HEK293 (cell line): ENCODE results near the gene RPS21.
A peak's percentile ranks its signal among the peaks of the same experiment; 100 is the strongest.

Experiments
- CTCF ChIA-PET: fragments of 350-600 bp; formaldehyde crosslinking; extraction: SDS; loops from one replicate; lab custom pipeline; 2021; ENCODE audit warnings: antibody characterized with exemption; lab: Yijun Ruan, JAX
- POLR2A ChIA-PET: fragments of 300-600 bp; formaldehyde crosslinking; extraction: SDS; loops from one replicate; lab custom pipeline; 2020; ENCODE audit warnings: antibody characterized with exemption, inconsistent platforms; lab: Yijun Ruan, JAX
- H3K27ac ChIP-seq: fragments of 200-500 bp; sonication (Bioruptor generic); 2 replicates; pipeline ENCODE4 v1.5.1; 2014; ENCODE audit warnings: low read depth, low read length, control low read depth, inconsistent platforms; ENCODE audit errors: extremely low read depth
- H3K36me3 ChIP-seq, 2 experiments: fragments of 200-500 bp in 1 of 2; sonication (Bioruptor generic) in 1 of 2; 1 replicate in 1 of 2; 2 replicates in 1 of 2; pipeline ENCODE4 v1.5.1; 2014 to 2017; ENCODE audit warnings: inconsistent platforms in 2 of 2, low read length in 2 of 2; ENCODE audit not compliant: control insufficient read depth in 2 of 2, insufficient read depth in 1 of 2
- H3K4me1 ChIP-seq: fragments of 200-500 bp; sonication (Bioruptor generic); 2 replicates; pipeline ENCODE4 v1.5.1; 2014; ENCODE audit warnings: mild to moderate bottlenecking, low read length, inconsistent platforms; ENCODE audit not compliant: control insufficient read depth, insufficient read depth
- H3K4me3 ChIP-seq: 2 replicates; pipeline ENCODE4 v1.5.1; 2011; ENCODE audit warnings: low read depth, mild to moderate bottlenecking, control low read depth, low read length, moderate library complexity
- H3K9me3 ChIP-seq: fragments of 200-500 bp; sonication (Bioruptor generic); 2 replicates; pipeline ENCODE4 v1.5.1; 2014; ENCODE audit warnings: low read depth, low read length, inconsistent platforms; ENCODE audit not compliant: control insufficient read depth, insufficient read depth
- GLIS1 ChIP-seq: fragments of 450-650 bp; formaldehyde crosslinking; IDR thresholded peaks from 2 replicates; pipeline ENCODE4 v1.5.1; 2016; ENCODE audit warnings: missing biosample characterization, missing genetic modification characterization
- GLIS2 ChIP-seq: fragments of 450-650 bp; formaldehyde crosslinking; IDR thresholded peaks from 2 replicates; pipeline ENCODE4 v1.5.1; 2016; ENCODE audit warnings: missing biosample characterization, missing genetic modification characterization
- HOXD13 ChIP-seq: sonication (generic); formaldehyde crosslinking; IDR thresholded peaks from 2 replicates; pipeline ENCODE4 v1.8.0; 2022; ENCODE audit warnings: missing genetic modification reagents, borderline replicate concordance
- KLF8 ChIP-seq: fragments of 450-650 bp; formaldehyde crosslinking; IDR thresholded peaks from 2 replicates; pipeline ENCODE4 v1.5.1; 2016; ENCODE audit warnings: missing biosample characterization, missing genetic modification characterization
- MZF1 ChIP-seq: fragments of 450-650 bp; formaldehyde crosslinking; IDR thresholded peaks from 2 replicates; pipeline ENCODE4 v1.5.1; 2017; ENCODE audit warnings: missing biosample characterization, missing genetic modification characterization, borderline replicate concordance
- SETDB1 ChIP-seq: IDR thresholded peaks from one replicate; pipeline ENCODE4 v1.6.1; 2017; ENCODE audit warnings: mild to moderate bottlenecking, low read length, moderate library complexity, mixed read lengths; ENCODE audit not compliant: insufficient read length
- TSHZ1 ChIP-seq: fragments of 450-650 bp; formaldehyde crosslinking; IDR thresholded peaks from 2 replicates; pipeline ENCODE4 v1.5.1; 2016; ENCODE audit warnings: missing biosample characterization, missing genetic modification characterization, borderline replicate concordance
- WT1 ChIP-seq: fragments of 450-650 bp; formaldehyde crosslinking; IDR thresholded peaks from 2 replicates; pipeline ENCODE4 v1.5.1; 2016; ENCODE audit warnings: missing biosample characterization, missing genetic modification characterization
- ZBTB10 ChIP-seq: fragments of 450-650 bp; formaldehyde crosslinking; IDR thresholded peaks from 2 replicates; pipeline ENCODE4 v1.5.1; 2016; ENCODE audit warnings: missing biosample characterization, missing genetic modification characterization
- ZIC2 ChIP-seq: fragments of 450-650 bp; formaldehyde crosslinking; IDR thresholded peaks from 2 replicates; pipeline ENCODE4 v1.5.1; 2016; ENCODE audit warnings: missing biosample characterization, missing genetic modification characterization
- ZNF114 ChIP-seq: fragments of 450-650 bp; formaldehyde crosslinking; IDR thresholded peaks from 2 replicates; pipeline ENCODE4 v1.5.0; 2017; ENCODE audit warnings: missing biosample characterization, missing genetic modification characterization
- ZNF223 ChIP-seq: fragments of 450-650 bp; formaldehyde crosslinking; IDR thresholded peaks from 2 replicates; pipeline ENCODE4 v1.5.1; 2016; ENCODE audit warnings: missing biosample characterization, missing genetic modification characterization
- ZNF248 ChIP-seq: fragments of 450-650 bp; formaldehyde crosslinking; IDR thresholded peaks from 2 replicates; pipeline ENCODE4 v1.5.1; 2017; ENCODE audit warnings: missing biosample characterization, missing genetic modification characterization
- ZNF311 ChIP-seq: fragments of 450-650 bp; formaldehyde crosslinking; IDR thresholded peaks from 2 replicates; pipeline ENCODE4 v1.5.1; 2017; ENCODE audit warnings: missing biosample characterization, missing genetic modification characterization, borderline replicate concordance
- ZNF48 ChIP-seq: fragments of 450-650 bp; formaldehyde crosslinking; IDR thresholded peaks from 2 replicates; pipeline ENCODE4 v1.5.1; 2016; ENCODE audit warnings: missing biosample characterization, missing genetic modification characterization
- ZNF513 ChIP-seq: fragments of 450-650 bp; IDR thresholded peaks from 2 replicates; pipeline ENCODE4 v1.5.1; 2018; ENCODE audit warnings: missing biosample characterization, missing genetic modification characterization
- ZNF555 ChIP-seq: fragments of 450-650 bp; formaldehyde crosslinking; conservative IDR thresholded peaks from 2 replicates; pipeline ENCODE4 v1.5.1; 2017; ENCODE audit warnings: missing biosample characterization, mild to moderate bottlenecking, missing genetic modification characterization, inconsistent platforms
- ZNF580 ChIP-seq: fragments of 450-650 bp; formaldehyde crosslinking; IDR thresholded peaks from 2 replicates; pipeline ENCODE4 v1.5.1; 2016; ENCODE audit warnings: missing biosample characterization, missing genetic modification characterization
- ZNF623 ChIP-seq: fragments of 450-650 bp; formaldehyde crosslinking; IDR thresholded peaks from 2 replicates; pipeline ENCODE4 v1.5.1; 2016; ENCODE audit warnings: missing biosample characterization, missing genetic modification characterization
- ZNF692 ChIP-seq: fragments of 450-650 bp; formaldehyde crosslinking; IDR thresholded peaks from 2 replicates; pipeline ENCODE4 v1.5.1; 2016; ENCODE audit warnings: missing biosample characterization, missing genetic modification characterization

RPS21 gene

GRCh38 chr20:62353289-62354030, 33.4 kb upstream of the RPS21 start:
- POLR2A ChIA-PET: no interaction called here
- peaks cover 0 to 49% of the 10 kb centered on the region in 2 experiments; a peak in 1 of 3 replicates for H3K36me3 ChIP-seq
- H3K4me1 ChIP-seq: peaks cover 8% of the 10 kb centered on the region
- H3K9me3 ChIP-seq: no peaks in the 10 kb centered on the region
- no peak overlapping the region for H3K4me3 ChIP-seq
- TF ChIP-seq ZIC2 (tag by site-specific recombination) (peak; percentile 56), ZNF692 (no peak), GLIS2 (tag by site-specific recombination) (peak; percentile 43; the same call in 1 of the 2 replicates), ZNF311 (tag by site-specific recombination) (no peak), ZNF223 (tag by site-specific recombination) (no peak), ZNF623 (tag by site-specific recombination) (no peak), ZNF248 (tag by site-specific recombination) (no peak), ZNF555 (tag by site-specific recombination) (no peak), GLIS1 (tag by site-specific recombination) (peak; percentile 59), ZNF580 (tag by site-specific recombination) (no peak)
- TF ChIP-seq, all 188 proteins: peak for 3
- CTCF ChIA-PET: no interaction called here
- H3K27ac ChIP-seq: no peak overlapping the region

GRCh38 chr20:62354031-62354808, 32.7 kb upstream of the RPS21 start:
- H3K4me1 ChIP-seq: peaks cover 8% of the 10 kb centered on the region
- H3K36me3 ChIP-seq: peaks cover 0 to 48% of the 10 kb centered on the region in 2 experiments; a peak in 1 of 3 replicates
- H3K9me3 ChIP-seq: no peaks in the 10 kb centered on the region
- POLR2A ChIA-PET: no interaction called here
- TF ChIP-seq HOXD13 (no peak), ZNF114 (tag by site-specific recombination) (no peak), GLIS2 (tag by site-specific recombination) (peak; percentile 51), ZBTB10 (tag by site-specific recombination) (no peak), SETDB1 (no peak), WT1 (tag by site-specific recombination) (no peak), KLF8 (peak; percentile 12; the same call in 1 of the 2 replicates), TSHZ1 (tag by site-specific recombination) (no peak), ZNF513 (tag by site-specific recombination) (no peak), ZNF48 (tag by site-specific recombination) (no peak), MZF1 (tag by site-specific recombination) (no peak)
- TF ChIP-seq, all 188 proteins: peak for 2
- Histone ChIP-seq H3K27ac (no peak overlapping the region), H3K4me3 (no peak overlapping the region)
- CTCF ChIA-PET: interaction anchor here (1.9 kb wide), 1 partner anchor 10 kb away, joined by 6 read pairs; no protein-coding TSS in a partner anchor
